IPS-11a (cell line): ENCODE data around the gene STRIP2.
"Not testable (repeated sequence)": the region's sequence is repeated elsewhere in the genome, so short reads cannot be mapped to it uniquely, and the experiment has no call there.

ENCODE experiments used
- H3K4me3 ChIP-seq: one replicate; pipeline ENCODE4 v1.5.1; 2013; ENCODE audit warnings: low read depth, low read length, control low read depth

The STRIP2 gene

GRCh38 chr7:129493555-129493954, 59.3 kb downstream of the STRIP2 start:
- no peak overlapping the region for H3K4me3 ChIP-seq

GRCh38 chr7:129494041-129494440, 59.8 kb downstream of the STRIP2 start:
- no peak overlapping the region for H3K4me3 ChIP-seq

- no peak overlapping the region for H3K4me3 ChIP-seq
Observed at GRCh38 chr7:129495987-129496386, 61.8 kb downstream of the STRIP2 start.

GRCh38 chr7:129496653-129497052, 62.4 kb downstream of the STRIP2 start:
- H3K4me3 ChIP-seq = no peak overlapping the region

GRCh38 chr7:129497156-129497555, 62.9 kb downstream of the STRIP2 start:
- H3K4me3 ChIP-seq = no peak overlapping the region

GRCh38 chr7:129498021-129498420, 63.8 kb downstream of the STRIP2 start:
- H3K4me3 ChIP-seq = no peak overlapping the region

GRCh38 chr7:129499999-129500398, 65.8 kb downstream of the STRIP2 start:
- no peak overlapping the region for H3K4me3 ChIP-seq

- peak within 1 kb of the TSS; percentile 56 for H3K4me3 ChIP-seq
Observed at GRCh38 chr7:129501760-129502707, 67.8 kb downstream of the STRIP2 start, which contains the start of gene SMKR1. SMKR1 (plus strand) TSS chr7:129502531; CDS start chr7:129502825, 294 bp downstream.

- H3K4me3 ChIP-seq = peak overlapping the region; percentile 56
Observed at GRCh38 chr7:129502708-129503685, 68.8 kb downstream of the STRIP2 start.

GRCh38 chr7:129503725-129504124, 69.5 kb downstream of the STRIP2 start:
- H3K4me3 ChIP-seq = no peak overlapping the region

- H3K4me3 ChIP-seq = no peak overlapping the region
Observed at GRCh38 chr7:129512192-129512591, 78.0 kb downstream of the STRIP2 start.

- H3K4me3 ChIP-seq = no peak overlapping the region
Observed at GRCh38 chr7:129513546-129513945, 79.3 kb downstream of the STRIP2 start.

GRCh38 chr7:129514683-129515082, 80.5 kb downstream of the STRIP2 start:
- H3K4me3 ChIP-seq = no peak overlapping the region

GRCh38 chr7:129515381-129515780, 81.1 kb downstream of the STRIP2 start:
- no peak overlapping the region for H3K4me3 ChIP-seq

GRCh38 chr7:129517931-129518330, 83.7 kb downstream of the STRIP2 start:
- no peak overlapping the region for H3K4me3 ChIP-seq

GRCh38 chr7:129519464-129519863, 85.2 kb downstream of the STRIP2 start:
- no peak overlapping the region for H3K4me3 ChIP-seq

- no peak overlapping the region for H3K4me3 ChIP-seq
Observed at GRCh38 chr7:129522088-129522970, 88.1 kb downstream of the STRIP2 start.

GRCh38 chr7:129522971-129523340, 88.7 kb downstream of the STRIP2 start:
- no peak overlapping the region for H3K4me3 ChIP-seq

- H3K4me3 ChIP-seq = no peak overlapping the region
Observed at GRCh38 chr7:129523924-129524323, 89.7 kb downstream of the STRIP2 start.

GRCh38 chr7:129524405-129524804, 90.2 kb downstream of the STRIP2 start:
- not testable (repeated sequence) for H3K4me3 ChIP-seq
